NCI-H2196 treated with DMSO at 0.1 percent for 48 hours (cell line): ENCODE data around the gene NEK8.
"Not testable (repeated sequence)": the region's sequence is repeated elsewhere in the genome, so short reads cannot be mapped to it uniquely, and the experiment has no call there.

Source experiments
- DNase-seq: peaks from one replicate; lab custom pipeline; 2025; ENCODE audit not compliant: unreplicated experiment; lab: John Stamatoyannopoulos, UW

NEK8 gene

DNA sequence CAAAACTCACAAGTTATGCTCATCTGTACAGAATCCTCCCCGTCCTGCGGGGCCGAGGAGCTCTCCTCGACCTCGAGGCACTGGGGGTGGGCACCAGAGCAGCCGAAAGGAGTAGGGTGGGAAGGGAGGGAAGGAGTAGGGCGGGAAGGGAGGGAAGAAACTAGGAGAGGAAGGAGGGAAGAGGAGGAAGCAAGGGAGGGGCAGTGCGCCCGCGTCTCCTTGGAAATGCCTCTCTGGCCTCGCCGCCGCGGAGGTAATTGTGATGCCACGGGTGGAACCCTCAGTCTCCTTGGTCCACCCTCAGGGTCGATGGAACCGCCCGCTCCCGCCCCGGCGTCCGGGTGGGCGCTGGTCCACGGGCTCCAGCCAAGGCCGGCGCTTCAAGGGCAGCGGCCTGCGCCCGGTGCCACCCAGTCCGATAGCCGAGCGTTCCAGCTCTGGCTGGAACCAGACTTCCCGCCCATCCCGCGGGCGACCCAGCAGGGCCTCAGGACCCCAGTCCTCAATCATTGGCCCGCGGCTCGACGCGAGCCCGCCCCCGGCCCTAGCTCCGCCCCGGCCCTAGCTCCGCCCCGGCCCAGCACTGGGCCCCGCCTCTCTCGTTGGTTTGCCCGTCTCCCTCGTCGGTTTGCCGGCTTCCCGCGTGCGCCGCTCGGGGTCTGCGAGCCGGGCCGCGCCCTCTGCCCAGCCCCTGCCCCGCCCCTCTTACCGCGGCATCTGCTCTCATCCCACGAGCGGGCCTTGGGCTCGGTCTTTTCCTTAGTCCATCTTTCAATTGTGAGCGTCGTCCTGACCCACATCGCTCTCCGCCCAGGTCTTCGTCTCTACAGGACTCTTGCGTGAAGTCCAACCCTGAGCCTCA, 17.5 kb upstream of the NEK8 start:
- peak; percentile 66 for DNase-seq

DNA sequence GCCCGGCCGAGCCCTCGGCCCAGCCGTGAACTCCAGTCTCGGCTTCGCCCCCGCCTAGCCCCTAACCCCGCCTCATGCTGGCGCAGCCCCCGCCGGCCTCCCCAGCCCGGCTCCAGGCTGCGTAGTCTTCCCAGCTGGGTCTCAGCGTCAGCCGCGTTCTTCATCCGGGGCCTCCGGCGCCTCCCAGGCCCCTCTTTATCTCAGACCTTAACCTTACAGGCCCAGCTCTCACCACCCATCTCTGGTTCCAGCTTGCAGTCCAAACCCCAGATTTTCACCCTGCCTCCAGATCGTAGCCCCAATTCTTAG, 16.9 kb upstream of the NEK8 start, which contains the start of gene PROCA1:
PROCA1 (minus strand) TSS at position 166 of the 309 bp plus-strand sequence. CDS start 228 bp downstream, outside the sequence.
- DNase-seq, result no peak

DNA sequence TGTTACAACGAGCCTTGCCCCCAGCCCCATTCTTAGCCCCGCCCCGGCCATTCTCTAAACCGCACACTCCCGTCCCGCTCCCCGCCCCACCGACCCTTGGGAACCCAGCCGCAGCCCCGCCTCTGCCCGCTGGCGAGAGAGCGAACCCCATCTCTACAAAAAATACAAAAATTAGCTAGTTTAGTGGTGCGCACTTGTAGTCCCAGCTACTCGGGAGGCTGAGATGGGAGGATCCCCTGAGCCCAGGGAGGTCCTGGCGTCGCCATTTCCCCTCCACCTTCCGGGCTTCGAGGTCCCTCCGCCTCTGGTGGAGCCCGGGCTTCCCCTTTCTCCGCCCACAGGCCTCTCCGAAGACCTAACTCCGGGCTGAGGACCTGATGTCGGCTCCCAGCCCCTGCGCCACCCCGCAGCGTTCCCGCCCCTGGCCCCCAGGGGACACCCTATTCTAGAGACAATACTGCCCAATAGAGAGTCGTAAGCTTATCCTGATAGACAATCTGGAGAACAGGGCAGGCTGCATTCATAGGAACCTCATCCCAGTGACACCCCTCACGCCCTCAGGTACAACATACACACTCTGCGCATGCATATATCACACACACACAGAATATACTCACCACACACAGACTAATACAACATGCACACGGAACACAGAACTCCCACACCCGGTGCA, 16.4 kb upstream of the NEK8 start:
- no peak for DNase-seq

DNA sequence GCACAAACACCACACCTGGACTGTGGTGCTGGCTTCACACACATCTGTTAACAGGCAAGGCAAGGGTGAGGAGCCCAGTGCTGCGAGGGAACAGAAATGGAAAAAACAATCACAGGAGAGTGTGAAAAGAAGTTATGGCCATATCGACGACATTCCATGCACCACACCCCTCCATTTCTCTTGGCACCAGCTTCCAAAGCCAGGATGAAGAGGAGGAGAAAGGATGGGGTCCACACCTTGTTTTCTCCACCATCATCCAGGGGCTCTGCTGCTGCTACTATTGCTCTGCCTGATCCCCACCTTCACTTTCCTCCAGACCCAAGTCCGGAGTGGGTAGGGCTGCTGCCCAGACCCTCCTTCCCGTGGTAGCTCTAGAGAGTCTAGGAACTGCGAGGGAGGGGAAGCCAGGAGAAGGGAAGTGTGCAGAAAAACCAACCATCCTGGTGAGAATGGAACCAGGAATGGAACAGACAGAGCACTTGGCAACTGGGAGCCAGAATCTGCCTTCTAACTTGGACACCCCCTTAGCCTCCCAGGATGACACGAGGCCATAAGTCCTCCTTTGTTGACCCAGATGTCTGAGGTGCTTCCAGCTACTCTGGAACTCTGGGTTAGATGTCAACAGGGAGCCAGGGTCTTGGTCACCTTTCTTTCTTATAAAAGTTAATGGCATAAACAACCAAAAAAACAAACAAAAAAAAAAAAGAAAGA, 15.7 kb upstream of the NEK8 start:
- no peak for DNase-seq

DNA sequence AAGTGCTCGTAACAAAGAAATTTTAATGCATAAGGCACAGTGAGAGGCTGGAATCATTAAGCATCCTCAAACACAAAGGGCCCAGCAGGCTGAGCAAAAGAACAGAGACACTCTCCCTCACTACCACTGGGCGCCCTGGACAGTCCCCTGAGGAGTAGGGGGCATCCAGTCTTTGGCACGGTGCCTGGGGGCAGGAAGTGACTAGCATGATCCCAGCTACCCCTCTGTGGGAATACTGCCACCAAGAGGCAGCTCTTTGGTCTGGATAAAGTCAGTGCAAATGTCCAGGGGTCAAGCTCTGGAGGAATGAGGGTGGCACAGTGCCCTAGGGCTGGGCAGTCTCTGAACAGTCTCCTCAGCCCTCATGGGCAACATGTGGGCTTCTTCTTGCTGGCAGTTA, 14.3 kb upstream of the NEK8 start:
- DNase-seq, result no peak

DNA sequence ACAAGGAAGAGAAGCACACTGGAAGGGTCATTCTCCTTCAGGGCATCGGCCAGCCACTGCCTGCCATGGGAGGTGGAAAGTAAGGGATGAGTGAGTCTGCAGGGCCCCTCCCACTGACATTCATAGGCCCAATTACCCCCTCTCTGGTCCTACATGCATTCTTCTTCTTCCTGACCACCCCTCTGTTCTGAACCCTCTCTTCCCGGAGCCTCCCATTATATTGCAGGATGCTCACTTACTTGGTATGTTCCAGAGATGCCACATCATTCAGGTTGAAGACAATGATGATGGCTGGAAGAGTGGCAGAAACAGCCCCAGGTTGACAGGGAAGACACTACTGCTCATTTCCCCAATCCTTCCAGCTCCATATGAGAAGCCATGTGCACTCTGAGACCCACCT, 13.4 kb upstream of the NEK8 start:
- no peak for DNase-seq

DNA sequence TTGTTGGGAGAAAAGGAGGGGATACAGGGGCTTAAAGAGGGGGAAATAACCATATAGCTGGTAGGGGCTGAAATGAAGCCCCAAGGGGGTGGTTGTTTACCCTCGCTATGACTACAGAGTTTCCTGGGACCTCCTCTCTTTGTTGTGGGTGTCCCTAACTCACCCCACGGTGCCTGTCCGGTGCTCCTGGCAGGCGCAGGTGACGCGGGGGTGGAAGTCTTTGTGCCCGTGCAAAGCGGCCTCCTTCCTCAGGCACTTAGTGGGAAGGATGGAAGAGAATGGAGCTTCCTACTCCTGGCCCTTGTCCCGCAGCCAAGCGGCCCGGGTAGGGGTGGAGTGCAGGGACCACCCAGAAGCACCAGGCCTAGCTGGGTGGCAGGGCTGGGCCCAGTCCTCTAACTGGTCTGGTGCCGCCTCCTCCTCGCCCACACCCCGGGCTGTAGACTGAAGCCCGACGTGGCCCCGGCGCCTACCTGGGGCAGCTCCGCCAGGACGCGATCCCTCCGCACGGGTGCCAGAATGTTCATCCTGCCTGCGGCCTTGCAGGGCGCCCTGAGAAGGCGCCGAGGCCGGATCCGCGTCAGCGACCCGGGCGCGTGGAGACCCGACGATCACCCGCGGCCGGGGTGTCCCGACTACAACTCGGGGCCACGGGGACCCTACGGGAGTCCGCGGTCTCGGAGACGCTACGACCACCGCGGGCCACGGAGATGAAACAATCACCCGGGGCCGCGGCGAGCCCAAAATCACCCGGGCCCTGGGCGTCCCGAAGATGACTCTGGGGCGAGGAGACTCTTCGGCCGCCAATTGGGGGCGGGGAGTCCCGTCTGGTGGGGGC, 11.6 kb upstream of the NEK8 start:
- no peak for DNase-seq

DNA sequence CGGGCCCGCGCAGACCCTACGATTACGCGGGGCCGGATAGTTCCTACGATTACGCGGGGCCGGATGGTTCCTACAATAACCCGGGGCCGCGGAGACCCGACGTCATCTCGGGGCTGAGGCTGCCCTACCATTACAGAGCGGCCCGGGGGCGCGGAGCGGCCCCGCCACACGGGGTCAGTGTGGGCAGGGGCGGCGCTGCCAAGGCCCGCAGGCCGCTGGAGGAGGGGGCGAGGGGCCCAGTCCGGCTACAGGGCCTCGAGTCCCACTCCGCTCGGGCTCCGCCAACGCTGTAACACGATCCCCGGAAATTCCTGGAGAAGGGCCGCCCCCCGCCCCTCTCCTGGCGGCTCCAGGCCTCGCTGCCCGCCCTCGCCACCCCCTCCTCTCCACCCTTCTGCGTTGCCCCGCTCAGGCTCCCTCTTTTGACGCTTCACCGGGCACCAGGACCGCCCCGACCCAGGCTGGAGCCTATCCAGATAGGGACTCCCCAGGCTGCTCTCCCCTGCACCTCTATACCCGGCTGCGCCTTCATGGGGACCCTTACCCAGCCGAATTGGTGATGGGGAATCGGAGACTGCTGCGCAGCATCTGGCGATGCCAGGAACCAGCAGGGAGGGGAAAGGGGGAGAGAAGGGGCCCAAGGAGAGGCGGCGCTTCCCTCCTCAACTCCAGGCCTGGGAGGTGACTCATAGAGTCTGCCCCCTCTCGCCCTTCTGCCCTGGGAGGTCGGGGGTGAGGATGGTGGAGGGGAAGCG, 10.8 kb upstream of the NEK8 start, which contains the start of gene RAB34:
RAB34 (minus strand) TSS at position 291 of the 755 bp plus-strand sequence. CDS start 602 bp downstream, outside the sequence.
- no peak for DNase-seq

DNA sequence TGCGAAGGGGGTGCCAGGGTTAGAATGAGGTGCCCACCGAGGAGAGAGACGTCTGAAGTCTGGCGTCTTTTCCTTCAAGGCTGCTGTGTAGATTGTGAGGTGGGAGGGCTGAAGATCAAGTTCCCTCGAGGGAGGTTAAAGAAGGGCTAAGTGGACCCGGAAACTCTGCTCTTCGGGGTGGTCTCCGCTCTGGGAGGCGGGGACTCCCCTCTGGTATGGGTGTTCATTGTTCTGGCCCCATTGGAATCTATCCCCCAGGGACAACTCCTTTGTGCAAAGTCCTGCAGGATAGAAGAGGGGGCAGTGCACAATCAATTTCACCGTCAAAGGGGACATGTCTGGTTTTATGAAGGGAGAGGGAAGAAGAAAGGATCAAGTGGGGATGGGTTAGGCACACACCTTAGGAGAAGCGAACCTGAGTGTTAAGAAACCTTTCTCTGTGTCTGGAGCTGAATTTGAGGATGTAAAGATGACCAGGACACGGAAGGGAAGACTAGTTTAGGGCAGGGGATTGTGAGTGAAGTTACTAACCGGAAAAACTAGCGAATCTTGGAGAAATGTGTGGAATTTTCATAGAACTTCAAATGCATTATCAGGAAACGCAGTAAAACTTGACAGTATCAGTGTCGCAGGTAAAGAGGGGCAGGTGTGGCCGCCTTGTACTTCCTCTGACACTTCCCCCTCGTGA, 10.1 kb upstream of the NEK8 start:
- no peak for DNase-seq

DNA sequence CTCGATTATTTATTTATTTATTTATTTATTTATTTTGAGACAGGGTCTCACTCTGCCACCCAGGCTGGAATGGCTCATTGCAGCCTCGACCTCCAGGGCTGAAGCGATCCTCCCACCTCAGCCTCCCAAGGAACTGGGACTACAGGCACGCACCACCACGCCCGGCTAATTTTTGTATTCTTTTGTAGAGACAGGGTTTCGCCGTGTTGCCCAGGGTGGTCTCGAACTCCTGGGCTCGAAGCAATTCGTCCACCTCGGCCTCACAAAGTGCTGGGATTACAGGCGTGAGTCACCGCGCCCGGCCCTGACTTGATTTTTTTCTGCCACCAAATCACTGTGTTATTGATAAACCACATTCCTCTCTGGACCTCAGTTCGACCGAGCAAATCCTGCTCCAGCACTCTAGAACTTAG, 9.6 kb upstream of the NEK8 start:
- DNase-seq, result no peak

DNA sequence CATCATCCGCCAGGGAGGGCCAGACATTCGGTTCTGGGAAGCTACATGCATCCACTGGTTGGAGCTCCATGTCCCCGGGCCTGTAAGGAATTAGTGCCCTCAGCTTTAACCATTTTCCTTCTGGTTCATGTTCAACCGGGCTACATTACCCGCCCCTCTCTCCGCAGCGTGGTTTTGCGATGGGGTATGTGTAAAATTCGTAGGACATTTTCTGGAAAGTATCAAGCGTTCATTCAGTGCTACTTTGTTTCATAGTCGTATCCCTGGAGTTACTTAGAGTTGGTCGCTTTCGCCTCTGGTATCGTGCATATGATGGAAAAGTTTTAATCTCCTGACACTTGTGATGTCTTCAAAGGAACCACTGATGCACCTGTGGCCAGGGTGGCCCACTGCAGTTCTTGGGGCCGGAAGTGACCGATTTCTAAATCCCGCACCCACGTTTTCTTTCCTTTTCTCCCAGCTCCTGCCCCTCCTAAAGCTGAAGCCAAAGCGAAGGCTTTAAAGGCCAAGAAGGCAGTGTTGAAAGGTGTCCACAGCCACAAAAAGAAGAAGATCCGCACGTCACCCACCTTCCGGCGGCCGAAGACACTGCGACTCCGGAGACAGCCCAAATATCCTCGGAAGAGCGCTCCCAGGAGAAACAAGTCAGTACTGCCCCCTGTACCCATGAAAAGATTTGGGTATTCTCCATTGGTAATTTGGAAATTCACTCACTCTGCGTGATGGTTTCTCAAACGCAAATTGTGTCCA, 8.2 kb upstream of the NEK8 start:
- DNase-seq, result no peak

DNA sequence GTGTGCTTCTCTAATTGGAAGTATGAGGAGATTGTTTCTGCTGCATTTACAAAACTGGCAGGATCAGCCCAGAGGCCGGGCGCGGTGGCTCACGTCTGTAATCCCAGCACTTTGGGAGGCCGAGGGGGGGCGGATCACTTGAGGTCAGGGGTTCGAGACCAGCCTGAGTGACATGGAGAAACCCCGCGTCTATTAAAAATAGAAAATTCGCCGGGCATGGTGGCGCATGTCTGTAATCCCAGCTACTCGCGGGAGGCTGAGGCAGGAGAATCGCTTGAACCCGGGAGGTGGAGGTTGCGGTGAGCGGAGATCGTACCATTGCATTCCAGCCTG, 7.6 kb upstream of the NEK8 start:
- DNase-seq, result not testable (repeated sequence)

DNA sequence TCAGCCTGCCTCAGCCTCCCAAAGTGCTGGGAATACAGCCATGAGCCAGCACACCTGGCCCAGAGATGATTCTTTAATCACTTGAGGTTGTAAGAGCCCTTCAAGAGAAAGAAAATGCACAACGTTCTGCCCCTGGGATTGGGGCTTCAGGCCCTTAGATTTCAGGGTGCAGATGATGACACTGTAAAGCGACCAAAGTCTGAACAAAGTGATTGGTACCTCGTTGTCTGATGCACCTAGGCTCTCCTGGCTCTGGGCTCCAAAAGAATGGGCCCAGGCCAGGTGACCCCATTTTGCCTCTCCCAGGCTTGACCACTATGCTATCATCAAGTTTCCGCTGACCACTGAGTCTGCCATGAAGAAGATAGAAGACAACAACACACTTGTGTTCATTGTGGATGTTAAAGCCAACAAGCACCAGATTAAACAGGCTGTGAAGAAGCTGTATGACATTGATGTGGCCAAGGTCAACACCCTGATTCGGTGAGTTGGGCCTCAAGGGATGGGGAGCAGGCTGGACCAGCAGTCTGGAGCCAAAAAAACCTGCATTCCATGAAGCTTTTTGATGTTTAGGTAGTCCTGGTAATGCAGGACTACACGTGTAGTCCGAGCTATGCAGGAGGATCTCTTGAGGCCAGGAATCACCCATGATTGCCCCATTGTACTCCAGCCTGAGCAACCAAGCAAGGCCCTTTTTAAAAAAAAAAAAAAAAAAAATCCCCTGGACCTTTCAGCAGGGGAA, 6.0 kb upstream of the NEK8 start:
- DNase-seq, result no peak

DNA sequence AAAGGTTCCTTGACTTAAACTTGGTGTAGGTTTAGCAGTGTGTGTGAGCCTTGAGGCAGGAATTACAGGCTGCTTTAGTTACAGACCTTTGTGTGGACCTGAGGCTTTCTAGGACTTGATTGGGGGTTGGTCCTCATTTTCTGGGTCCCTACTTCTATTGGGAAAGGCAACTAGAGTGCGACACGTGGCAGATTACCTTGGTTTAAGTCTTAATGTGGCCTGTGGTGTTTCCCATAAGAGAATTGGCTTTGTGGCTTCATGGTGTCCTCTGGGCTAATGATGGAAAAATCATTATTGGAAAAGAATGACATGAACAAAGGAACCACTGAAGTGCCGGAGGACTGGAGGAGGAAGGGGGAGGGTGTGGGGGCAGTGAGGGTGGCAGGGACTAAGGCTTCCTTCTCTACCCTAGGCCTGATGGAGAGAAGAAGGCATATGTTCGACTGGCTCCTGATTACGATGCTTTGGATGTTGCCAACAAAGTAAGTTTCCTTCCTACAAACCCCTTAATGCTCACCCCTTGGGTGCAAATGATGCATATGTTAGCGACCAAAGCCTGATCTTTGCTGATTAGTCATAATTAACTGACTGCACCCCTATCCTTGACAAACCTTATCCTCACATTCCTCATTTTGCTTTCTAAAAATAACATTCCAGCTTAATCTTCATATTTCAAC, 5.3 kb upstream of the NEK8 start:
- DNase-seq, result no peak

DNA sequence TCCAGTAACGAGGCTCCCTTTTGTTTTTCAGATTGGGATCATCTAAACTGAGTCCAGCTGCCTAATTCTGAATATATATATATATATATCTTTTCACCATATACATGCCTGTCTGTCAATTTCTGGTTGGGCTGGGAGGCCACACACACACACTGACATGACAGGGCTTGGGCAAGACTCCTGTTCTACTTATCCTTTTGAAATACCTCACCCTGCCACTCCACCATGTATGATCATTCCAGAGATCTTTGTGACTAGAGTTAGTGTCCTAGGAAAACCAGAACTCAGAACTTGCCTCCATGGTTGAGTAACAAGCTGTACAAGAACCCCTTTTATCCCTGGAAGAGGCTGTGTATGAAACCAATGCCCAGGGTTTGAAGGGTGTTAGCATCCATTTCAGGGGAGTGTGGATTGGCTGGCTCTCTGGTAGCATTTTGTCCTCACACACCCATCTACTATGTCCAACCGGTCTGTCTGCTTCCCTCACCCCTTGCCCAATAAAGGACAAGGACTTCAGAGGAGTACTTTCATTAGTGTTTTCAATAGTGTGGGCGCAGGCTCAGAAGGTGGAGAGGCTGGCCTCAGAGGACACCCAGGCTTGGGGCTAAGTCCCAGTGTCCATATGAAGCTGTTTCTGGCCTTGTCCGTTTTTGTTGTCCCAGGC, 4.6 kb upstream of the NEK8 start:
- DNase-seq, result not testable (repeated sequence)

DNA sequence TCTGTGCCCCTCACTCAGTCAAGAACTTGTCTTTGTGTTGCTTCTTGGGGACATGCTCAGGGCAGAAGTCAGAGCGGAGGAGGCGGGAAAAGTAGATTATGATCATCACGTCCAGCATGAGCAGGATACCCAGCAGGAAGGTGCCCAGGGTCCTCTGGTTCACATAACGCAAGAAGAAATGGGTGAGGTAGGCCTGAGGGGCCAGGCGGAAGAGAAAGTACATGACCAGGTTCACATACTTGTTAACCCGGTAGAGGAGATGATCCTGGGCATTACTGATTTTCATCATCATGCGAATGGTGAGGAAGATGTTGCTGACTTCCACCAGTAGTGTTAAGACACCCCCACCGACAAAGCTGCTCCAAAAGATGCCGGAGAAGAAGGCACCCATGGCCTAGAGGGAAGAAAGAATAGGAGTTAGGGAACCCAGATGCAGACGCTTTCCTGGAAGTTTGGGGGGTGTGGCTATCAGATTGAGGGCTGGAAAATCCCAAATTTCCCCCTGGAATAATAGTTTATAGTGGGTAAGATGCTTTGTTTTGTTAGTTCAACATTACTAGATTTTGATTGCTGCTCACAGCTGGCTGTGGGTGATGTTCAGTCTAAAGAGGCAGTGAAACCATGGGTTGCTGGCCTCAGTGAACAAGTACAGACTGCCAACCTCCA, 4.0 kb upstream of the NEK8 start:
- no peak for DNase-seq

DNA sequence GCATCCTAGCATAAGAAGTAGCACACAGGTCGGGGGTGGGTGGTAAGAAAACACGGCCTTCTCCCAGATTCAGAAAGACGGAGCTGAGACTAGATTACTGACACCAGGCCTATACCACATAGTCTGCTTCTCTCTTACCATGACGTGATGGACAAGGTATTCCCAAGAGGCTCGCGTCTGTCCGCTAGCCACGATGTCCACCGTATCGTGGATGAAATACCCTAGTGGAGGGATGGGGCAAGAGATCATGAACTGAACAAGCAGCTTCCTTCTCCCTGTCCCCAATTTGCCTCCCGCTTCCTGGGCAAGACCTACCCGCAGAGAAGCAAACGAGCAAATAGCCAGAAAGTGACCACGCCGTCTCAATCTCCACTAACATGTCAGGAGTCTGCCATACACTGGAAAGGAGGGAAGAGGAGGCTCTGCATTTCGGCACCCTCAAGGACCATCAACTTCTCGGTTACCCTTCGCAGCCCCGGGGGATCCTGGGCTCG, 3.4 kb upstream of the NEK8 start:
- DNase-seq, result no peak
